Measurements from ENCODE around the gene TBCK. TPM values are rescaled to one million over a fixed set of nuclear protein-coding genes. Genes with fewer than 3 reads are reported as not detected.

Gene TBCK
- total and polyA plus RNA-seq, 2 of the 13 experiments (the other 11 are each of a cell fraction or from before 2014, with no cell fraction given), result 51.0 to 62.4 TPM

- TF ChIP-seq, protein P1, sequence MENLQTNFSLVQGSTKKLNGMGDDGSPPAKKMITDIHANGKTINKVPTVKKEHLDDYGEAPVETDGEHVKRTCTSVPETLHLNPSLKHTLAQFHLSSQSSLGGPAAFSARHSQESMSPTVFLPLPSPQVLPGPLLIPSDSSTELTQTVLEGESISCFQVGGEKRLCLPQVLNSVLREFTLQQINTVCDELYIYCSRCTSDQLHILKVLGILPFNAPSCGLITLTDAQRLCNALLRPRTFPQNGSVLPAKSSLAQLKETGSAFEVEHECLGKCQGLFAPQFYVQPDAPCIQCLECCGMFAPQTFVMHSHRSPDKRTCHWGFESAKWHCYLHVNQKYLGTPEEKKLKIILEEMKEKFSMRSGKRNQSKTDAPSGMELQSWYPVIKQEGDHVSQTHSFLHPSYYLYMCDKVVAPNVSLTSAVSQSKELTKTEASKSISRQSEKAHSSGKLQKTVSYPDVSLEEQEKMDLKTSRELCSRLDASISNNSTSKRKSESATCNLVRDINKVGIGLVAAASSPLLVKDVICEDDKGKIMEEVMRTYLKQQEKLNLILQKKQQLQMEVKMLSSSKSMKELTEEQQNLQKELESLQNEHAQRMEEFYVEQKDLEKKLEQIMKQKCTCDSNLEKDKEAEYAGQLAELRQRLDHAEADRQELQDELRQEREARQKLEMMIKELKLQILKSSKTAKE (CRISPR knock-in tag; IDR thresholded peaks at IDR 0.05; ENCODE audit: borderline replicate concordance), result peak; percentile 46; the same call in 1 of the 2 replicates
- TF ChIP-seq, protein P2, sequence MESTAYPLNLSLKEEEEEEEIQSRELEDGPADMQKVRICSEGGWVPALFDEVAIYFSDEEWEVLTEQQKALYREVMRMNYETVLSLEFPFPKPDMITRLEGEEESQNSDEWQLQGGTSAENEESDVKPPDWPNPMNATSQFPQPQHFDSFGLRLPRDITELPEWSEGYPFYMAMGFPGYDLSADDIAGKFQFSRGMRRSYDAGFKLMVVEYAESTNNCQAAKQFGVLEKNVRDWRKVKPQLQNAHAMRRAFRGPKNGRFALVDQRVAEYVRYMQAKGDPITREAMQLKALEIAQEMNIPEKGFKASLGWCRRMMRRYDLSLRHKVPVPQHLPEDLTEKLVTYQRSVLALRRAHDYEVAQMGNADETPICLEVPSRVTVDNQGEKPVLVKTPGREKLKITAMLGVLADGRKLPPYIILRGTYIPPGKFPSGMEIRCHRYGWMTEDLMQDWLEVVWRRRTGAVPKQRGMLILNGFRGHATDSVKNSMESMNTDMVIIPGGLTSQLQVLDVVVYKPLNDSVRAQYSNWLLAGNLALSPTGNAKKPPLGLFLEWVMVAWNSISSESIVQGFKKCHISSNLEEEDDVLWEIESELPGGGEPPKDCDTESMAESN (CRISPR knock-in tag; conservative IDR thresholded peaks at IDR 0.05), result peak; percentile 81; the same call in 1 of the 2 replicates
- TF ChIP-seq SALL1 (CRISPR knock-in tag; IDR thresholded peaks at IDR 0.05), result peak; percentile 90; the same call in 1 of the 2 replicates
- TF ChIP-seq HMG20B (CRISPR knock-in tag; conservative IDR thresholded peaks at IDR 0.05), result peak; percentile 78; the same call in 1 of the 2 replicates
- TF ChIP-seq, protein P3, sequence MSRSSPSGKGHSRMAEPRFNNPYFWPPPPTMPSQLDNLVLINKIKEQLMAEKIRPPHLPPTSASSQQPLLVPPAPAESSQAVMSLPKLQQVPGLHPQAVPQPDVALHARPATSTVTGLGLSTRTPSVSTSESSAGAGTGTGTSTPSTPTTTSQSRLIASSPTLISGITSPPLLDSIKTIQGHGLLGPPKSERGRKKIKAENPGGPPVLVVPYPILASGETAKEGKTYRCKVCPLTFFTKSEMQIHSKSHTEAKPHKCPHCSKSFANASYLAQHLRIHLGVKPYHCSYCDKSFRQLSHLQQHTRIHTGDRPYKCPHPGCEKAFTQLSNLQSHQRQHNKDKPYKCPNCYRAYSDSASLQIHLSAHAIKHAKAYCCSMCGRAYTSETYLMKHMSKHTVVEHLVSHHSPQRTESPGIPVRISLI (CRISPR knock-in tag; IDR thresholded peaks at IDR 0.05; ENCODE audit: borderline replicate concordance), result peak; percentile 48; the same call in 1 of the 2 replicates
- TF ChIP-seq SRSF9 (IDR thresholded peaks at IDR 0.05; ENCODE audit: borderline replicate concordance, insufficient read depth, low read depth, low read length, poor library complexity, severe bottlenecking), result no peak
- peak; percentile 80; the same call in 1 of the 2 replicates for TF ChIP-seq JUNB (CRISPR knock-in tag; IDR thresholded peaks at IDR 0.05; ENCODE audit: borderline replicate concordance)
- peak; percentile 98 for TF ChIP-seq MED1 (CRISPR knock-in tag; IDR thresholded peaks at IDR 0.05)
- no peak for TF ChIP-seq ZNF550 (CRISPR knock-in tag; IDR thresholded peaks at IDR 0.05; ENCODE audit: borderline replicate concordance)
- TF ChIP-seq MXD4 (CRISPR knock-in tag; IDR thresholded peaks at IDR 0.05), result peak; percentile 88
- peak; percentile 92; the same call in 1 of the 2 replicates for TF ChIP-seq MBD4 (IDR thresholded peaks at IDR 0.05; ENCODE audit: borderline replicate concordance, low read length)
- TF ChIP-seq FOXP1 (IDR thresholded peaks at IDR 0.05), result peak; percentile 82
- TF ChIP-seq FOXP1 (CRISPR knock-in tag; IDR thresholded peaks at IDR 0.05), result peak; percentile 99
- peak; percentile 28; the same call in 1 of the 2 replicates for TF ChIP-seq TGIF2 (CRISPR knock-in tag; IDR thresholded peaks at IDR 0.05)
- TF ChIP-seq REPIN1 (CRISPR knock-in tag; IDR thresholded peaks at IDR 0.05; ENCODE audit: borderline replicate concordance, low read depth), result peak; percentile 32; the same call in 1 of the 2 replicates
- peak; percentile 82; the same call in 1 of the 2 replicates for TF ChIP-seq MEIS1 (CRISPR knock-in tag; IDR thresholded peaks at IDR 0.05; ENCODE audit: borderline replicate concordance)
- peak; percentile 75 for TF ChIP-seq HHEX (CRISPR knock-in tag; IDR thresholded peaks at IDR 0.05)
- peak; percentile 74 for TF ChIP-seq YY1 (IDR thresholded peaks at IDR 0.05; ENCODE audit: insufficient read depth, insufficient replicate concordance, low read depth, low read length)
- peak; percentile 78; the same call in 1 of the 2 replicates for TF ChIP-seq KLF6 (CRISPR knock-in tag; IDR thresholded peaks at IDR 0.05)
- TF ChIP-seq, protein P4, sequence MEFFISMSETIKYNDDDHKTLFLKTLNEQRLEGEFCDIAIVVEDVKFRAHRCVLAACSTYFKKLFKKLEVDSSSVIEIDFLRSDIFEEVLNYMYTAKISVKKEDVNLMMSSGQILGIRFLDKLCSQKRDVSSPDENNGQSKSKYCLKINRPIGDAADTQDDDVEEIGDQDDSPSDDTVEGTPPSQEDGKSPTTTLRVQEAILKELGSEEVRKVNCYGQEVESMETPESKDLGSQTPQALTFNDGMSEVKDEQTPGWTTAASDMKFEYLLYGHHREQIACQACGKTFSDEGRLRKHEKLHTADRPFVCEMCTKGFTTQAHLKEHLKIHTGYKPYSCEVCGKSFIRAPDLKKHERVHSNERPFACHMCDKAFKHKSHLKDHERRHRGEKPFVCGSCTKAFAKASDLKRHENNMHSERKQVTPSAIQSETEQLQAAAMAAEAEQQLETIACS (CRISPR knock-in tag; IDR thresholded peaks at IDR 0.05), result no peak
- TF ChIP-seq ZNF784 (CRISPR knock-in tag; IDR thresholded peaks at IDR 0.05; ENCODE audit: borderline replicate concordance), result peak; percentile 63; the same call in 1 of the 2 replicates
Observed at GRCh38 chr4:106287353-106287969, 28.5 kb downstream of the TBCK start (continued).
